ENCODE results near the gene KCND3. TPM values are rescaled to one million over a fixed set of nuclear protein-coding genes. Genes with fewer than 3 reads are reported as not detected.

KCND3 gene
- total and polyA plus RNA-seq, 8 donors = 2.5 to 18.6 (median 6.9) TPM

DNA sequence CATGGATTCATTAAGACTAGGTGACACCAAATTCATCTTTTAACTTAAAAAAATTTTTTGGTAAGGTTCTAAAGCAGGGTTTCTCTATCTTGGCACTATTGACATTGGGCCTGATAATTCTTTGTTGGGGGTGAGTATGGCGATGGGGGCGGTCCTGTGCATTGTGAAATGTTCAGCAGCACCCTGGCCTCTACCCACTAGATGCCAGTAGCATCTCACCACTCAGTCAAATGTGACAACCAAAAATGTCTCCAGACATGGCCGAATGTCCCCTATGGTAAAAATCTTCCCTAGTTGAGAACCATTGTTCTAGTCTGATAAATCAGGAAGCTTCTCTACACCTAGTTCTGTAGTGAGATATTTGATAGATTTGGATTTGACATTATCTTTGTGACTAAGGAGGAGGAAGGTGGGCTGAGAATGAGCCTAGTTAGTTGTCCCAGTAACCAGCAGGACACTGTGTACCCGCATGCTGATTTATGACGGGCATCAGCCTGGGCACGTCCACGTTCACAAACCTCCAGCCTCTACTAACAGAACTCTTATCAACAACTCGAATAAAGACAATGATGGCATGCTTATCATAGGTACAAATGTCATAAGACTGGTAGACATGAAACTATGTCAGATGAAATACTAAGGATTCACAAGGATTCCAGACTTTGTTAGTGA is 104.6 kb downstream of the KCND3 start:
- no peak for ATAC-seq
- TF ChIP-seq, protein P1, sequence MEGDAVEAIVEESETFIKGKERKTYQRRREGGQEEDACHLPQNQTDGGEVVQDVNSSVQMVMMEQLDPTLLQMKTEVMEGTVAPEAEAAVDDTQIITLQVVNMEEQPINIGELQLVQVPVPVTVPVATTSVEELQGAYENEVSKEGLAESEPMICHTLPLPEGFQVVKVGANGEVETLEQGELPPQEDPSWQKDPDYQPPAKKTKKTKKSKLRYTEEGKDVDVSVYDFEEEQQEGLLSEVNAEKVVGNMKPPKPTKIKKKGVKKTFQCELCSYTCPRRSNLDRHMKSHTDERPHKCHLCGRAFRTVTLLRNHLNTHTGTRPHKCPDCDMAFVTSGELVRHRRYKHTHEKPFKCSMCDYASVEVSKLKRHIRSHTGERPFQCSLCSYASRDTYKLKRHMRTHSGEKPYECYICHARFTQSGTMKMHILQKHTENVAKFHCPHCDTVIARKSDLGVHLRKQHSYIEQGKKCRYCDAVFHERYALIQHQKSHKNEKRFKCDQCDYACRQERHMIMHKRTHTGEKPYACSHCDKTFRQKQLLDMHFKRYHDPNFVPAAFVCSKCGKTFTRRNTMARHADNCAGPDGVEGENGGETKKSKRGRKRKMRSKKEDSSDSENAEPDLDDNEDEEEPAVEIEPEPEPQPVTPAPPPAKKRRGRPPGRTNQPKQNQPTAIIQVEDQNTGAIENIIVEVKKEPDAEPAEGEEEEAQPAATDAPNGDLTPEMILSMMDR (IDR thresholded peaks at IDR 0.05) = no peak
- no peaks in the 10 kb centered on the region for H3K9me3 ChIP-seq
- intact Hi-C loops (cut with DNase I) = no loop called here
- H3K36me3 ChIP-seq = no peaks in the 10 kb centered on the region
- no peak overlapping the region for H3K4me3 ChIP-seq
- DNase-seq = no peak
- no peak for FAIRE-seq
- H3K27me3 ChIP-seq = no peaks in the 10 kb centered on the region
- 71 to 76% methylated on average over 8 of the region's 8 CpGs for WGBS, 2 donors
- H3K27ac ChIP-seq = no peak overlapping the region
- no peaks in the 10 kb centered on the region for H3K4me1 ChIP-seq

DNA sequence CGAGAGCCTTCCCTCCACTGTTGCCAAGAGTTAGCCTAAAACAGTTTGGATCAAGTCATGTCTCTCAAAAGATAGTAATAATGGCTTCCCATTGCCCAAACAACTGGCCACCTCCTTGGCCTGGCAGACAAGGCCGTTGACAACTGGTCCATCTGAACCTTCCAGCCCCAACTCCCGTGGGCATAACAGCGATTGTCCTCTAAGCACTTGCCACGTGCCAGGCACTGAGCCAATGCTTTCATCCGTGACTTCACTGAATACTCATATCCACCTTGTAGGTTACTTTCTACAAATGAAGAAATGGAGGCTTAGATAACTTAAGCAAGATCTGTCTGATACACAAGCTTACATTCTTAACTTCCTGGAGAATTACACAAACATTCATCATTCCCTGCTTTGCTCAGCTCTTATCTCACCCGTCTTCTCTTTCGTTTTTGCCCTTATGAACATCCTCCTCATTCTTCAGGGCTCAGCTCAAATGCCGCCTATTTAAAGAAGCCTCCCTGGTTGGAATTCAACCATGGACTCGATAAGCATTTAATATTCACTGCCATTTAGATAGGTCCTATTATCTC is 106.4 kb downstream of the KCND3 start:
- Histone ChIP-seq H3K36me3 (no peaks in the 10 kb centered on the region), H3K27me3 (no peaks in the 10 kb centered on the region), H3K9me3 (no peaks in the 10 kb centered on the region), H3K4me3 (no peak overlapping the region), H3K4me1 (no peaks in the 10 kb centered on the region), H3K27ac (no peak overlapping the region)
- TF ChIP-seq, protein P1 (IDR thresholded peaks at IDR 0.05) = no peak
- no peak for ATAC-seq
- 68 to 77% methylated on average over 10 of the region's 10 CpGs for WGBS, 2 donors
- FAIRE-seq = no peak
- intact Hi-C loops (cut with DNase I) = no loop called here
- no peak for DNase-seq

DNA sequence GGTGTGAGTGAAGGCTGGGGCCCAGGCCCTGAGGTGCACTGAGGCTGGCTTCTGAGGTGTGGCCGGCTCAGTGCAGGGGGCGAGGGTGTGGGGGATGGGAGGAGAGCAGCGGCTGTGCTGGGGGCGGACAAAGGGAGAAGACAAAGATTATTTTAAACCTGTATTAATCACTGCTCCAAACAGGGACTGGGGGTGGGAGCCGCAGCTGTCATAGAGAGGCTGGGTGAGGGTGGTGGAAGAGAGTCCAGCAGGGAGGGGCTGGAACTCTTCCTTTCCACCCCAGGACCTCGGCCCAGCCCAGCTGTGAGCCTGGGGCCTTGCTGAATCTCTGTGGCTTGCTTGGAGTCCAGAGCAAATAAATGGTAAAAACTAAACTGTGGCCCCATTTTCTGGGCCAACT is 106.9 kb downstream of the KCND3 start:
- Histone ChIP-seq H3K9me3 (no peaks in the 10 kb centered on the region), H3K27ac (no peak overlapping the region), H3K27me3 (no peaks in the 10 kb centered on the region), H3K4me3 (no peak overlapping the region), H3K36me3 (no peaks in the 10 kb centered on the region), H3K4me1 (no peaks in the 10 kb centered on the region)
- intact Hi-C loops (cut with DNase I) = no loop called here
- ATAC-seq (no peak), FAIRE-seq (no peak), DNase-seq (no peak)
- WGBS, 2 donors = 79 to 81% methylated on average over 5 to 6 of the region's 6 CpGs
- TF ChIP-seq, protein P1 (IDR thresholded peaks at IDR 0.05) = no peak

DNA sequence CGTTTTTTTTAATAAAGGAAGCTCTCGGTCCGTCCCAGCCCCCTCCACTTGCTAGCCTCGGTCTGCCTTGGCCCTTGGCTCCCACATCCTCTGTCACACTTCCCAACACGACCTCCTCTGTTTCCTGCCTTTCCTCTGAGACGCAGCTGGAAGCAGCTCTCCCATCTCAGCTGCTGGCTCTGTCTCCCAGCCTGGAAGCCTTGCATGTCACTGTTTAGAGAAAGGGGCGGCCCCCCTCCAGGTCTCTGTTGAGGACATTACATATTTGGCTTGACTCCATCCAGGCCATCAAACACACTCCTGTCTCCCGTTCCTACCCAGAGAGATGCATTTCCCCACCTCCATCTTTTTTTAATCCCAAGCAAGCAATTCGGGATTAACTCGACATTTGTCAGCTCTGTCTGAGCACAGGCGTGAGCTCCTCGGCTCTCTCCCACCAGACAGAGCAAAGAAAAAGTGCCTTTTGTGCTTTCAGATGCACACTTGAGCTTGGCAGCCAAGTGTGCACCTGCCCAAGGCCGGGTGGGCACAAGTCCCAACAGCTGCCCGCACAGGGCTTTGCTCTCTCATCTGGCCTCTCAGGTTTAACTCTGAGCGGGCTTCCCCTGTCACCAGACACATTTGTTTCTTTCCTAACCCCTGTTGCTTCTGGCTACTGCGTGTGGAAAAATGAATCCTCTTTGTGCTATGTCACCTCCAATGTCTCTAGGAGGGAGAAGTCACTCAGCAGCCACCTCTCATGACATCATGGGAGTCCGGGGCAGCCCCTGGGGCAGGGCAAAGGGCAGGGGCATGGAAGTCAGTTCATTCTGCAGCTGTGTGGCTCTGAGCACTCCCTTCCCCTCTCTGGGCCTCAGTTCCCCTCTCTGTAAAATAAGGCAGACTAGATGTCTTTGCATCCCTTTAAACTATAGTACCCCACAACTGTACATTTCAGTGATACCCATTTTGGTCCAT is 108.3 kb downstream of the KCND3 start:
- ATAC-seq = peak in 1 of 4 donors; percentile 58
- H3K27me3 ChIP-seq = no peaks in the 10 kb centered on the region
- no peak for DNase-seq
- no peaks in the 10 kb centered on the region for H3K4me1 ChIP-seq
- FAIRE-seq = no peak
- H3K4me3 ChIP-seq = no peak overlapping the region
- no peaks in the 10 kb centered on the region for H3K9me3 ChIP-seq
- H3K27ac ChIP-seq = no peak overlapping the region
- TF ChIP-seq, protein P1 (IDR thresholded peaks at IDR 0.05) = no peak
- intact Hi-C loops (cut with DNase I) = no loop called here
- no peaks in the 10 kb centered on the region for H3K36me3 ChIP-seq
- WGBS, 2 donors = 45 to 55% methylated on average over 17 of the region's 17 CpGs

Measured in pancreas (tissue), 10 donors.